ENCODE data around the gene FAM234A. TPM values are rescaled to one million over a fixed set of nuclear protein-coding genes. Genes with fewer than 3 reads are reported as not detected.
"Not testable (repeated sequence)": the region's sequence is repeated elsewhere in the genome, so short reads cannot be mapped to it uniquely, and the experiment has no call there.

The FAM234A gene
- total RNA-seq, 1 donor from 2014 or later: 11.3 TPM

GRCh38 chr16:263944-264343 is 29.3 kb downstream of the FAM234A start:
- TF ChIP-seq, protein P1, sequence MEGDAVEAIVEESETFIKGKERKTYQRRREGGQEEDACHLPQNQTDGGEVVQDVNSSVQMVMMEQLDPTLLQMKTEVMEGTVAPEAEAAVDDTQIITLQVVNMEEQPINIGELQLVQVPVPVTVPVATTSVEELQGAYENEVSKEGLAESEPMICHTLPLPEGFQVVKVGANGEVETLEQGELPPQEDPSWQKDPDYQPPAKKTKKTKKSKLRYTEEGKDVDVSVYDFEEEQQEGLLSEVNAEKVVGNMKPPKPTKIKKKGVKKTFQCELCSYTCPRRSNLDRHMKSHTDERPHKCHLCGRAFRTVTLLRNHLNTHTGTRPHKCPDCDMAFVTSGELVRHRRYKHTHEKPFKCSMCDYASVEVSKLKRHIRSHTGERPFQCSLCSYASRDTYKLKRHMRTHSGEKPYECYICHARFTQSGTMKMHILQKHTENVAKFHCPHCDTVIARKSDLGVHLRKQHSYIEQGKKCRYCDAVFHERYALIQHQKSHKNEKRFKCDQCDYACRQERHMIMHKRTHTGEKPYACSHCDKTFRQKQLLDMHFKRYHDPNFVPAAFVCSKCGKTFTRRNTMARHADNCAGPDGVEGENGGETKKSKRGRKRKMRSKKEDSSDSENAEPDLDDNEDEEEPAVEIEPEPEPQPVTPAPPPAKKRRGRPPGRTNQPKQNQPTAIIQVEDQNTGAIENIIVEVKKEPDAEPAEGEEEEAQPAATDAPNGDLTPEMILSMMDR (IDR thresholded peaks at IDR 0.05; ENCODE audit: insufficient read depth, low read length, severe bottlenecking): no peak
- no peak overlapping the region for H3K4me3 ChIP-seq (ENCODE audit: low read depth, low read length)
- H3K27me3 ChIP-seq (ENCODE audit: control insufficient read depth, insufficient read depth, low read length): no peaks in the 10 kb centered on the region
- H3K36me3 ChIP-seq (ENCODE audit: control insufficient read depth, insufficient read depth, low read length): peaks cover 8% of the 10 kb centered on the region
- DNase-seq (ENCODE audit: low read depth) (no peak), FAIRE-seq (no peak)

GRCh38 chr16:264440-264951 is 29.9 kb downstream of the FAM234A start:
- FAIRE-seq: no peak
- Histone ChIP-seq H3K27me3 (ENCODE audit: control insufficient read depth, insufficient read depth, low read length) (no peaks in the 10 kb centered on the region), H3K36me3 (ENCODE audit: control insufficient read depth, insufficient read depth, low read length) (peaks cover 8% of the 10 kb centered on the region), H3K4me3 (ENCODE audit: low read depth, low read length) (no peak overlapping the region)
- DNase-seq (ENCODE audit: low read depth): no peak
- TF ChIP-seq, protein P1 (IDR thresholded peaks at IDR 0.05; ENCODE audit: insufficient read depth, low read length, severe bottlenecking): no peak

- H3K36me3 ChIP-seq (ENCODE audit: control insufficient read depth, insufficient read depth, low read length): peaks cover 6% of the 10 kb centered on the region
- no peak overlapping the region for H3K4me3 ChIP-seq (ENCODE audit: low read depth, low read length)
- FAIRE-seq (no peak), DNase-seq (ENCODE audit: low read depth) (no peak)
- TF ChIP-seq, protein P1 (IDR thresholded peaks at IDR 0.05; ENCODE audit: insufficient read depth, low read length, severe bottlenecking): no peak
- no peaks in the 10 kb centered on the region for H3K27me3 ChIP-seq (ENCODE audit: control insufficient read depth, insufficient read depth, low read length)
These were observed 30.4 kb downstream of the FAM234A start for GRCh38 chr16:265002-265529.

DNA sequence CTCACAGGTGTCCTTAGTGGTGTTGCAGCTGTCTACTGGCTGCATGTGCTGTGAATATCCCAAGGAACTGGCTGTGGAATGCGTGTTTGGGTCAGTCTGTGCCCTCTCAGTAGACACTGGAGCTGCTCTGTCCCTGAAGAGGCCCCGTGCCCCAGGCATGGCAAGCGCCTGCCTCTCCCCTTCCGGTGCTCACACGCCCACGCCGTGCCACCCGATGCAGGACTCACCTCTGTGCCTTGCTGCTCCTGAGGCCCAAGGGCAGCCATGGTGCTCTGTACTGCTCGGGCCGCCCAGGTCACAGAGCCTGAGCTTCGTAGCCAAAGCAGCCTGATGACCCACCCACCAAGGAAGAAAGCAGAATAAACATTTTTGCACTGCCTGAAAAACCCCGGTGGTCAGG is 31.1 kb downstream of the FAM234A start:
- Histone ChIP-seq H3K36me3 (ENCODE audit: control insufficient read depth, insufficient read depth, low read length) (peaks cover 6% of the 10 kb centered on the region), H3K27me3 (ENCODE audit: control insufficient read depth, insufficient read depth, low read length) (no peaks in the 10 kb centered on the region), H3K4me3 (ENCODE audit: low read depth, low read length) (no peak overlapping the region)
- FAIRE-seq: no peak
- peak; percentile 26 for DNase-seq (ENCODE audit: low read depth)
- TF ChIP-seq, protein P1 (IDR thresholded peaks at IDR 0.05; ENCODE audit: insufficient read depth, low read length, severe bottlenecking): no peak

DNA sequence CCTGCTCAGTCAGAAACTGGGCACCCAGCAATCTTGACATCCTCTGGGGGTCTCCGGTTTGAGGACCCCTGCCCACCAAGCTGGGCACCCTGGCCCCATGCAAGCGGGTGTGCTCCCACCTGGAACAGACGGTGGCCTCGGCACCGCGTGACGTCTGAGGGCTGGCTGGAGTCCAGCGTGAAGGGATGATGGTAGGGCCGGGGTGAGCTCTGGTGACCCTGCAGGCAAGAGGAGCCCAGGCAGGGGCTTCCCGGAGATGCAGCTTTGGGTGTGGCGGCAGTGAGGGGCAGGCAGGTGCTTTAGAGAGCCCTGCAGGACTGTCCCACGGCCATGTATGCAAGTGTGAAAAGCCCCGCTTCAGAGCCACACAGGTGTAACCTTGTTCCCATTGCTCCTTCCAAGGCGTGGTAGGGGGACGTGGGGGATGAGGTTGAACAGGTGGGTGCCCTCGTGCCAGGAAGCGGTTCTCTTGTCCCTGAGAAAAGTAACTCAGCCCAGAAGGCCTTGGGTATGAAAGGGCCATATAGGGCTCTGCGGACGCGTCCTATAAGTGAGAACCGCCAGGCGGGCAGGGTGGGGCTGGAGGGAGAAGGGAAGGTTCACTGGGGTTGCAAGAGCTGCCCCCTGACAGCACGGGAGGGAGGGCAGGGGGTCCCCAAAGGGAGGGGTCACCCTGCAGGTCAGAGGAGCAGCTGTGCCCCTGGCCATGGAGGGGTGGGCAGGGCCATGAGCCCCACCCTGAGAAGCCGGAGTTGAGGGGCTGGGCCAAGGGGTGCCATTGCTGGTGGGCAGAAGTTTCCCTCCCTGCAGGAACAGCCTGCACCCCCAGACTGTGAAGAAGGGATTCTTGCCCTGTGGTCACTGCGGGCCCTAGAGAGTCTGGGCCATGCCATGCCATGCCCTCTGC is 31.9 kb downstream of the FAM234A start:
- Histone ChIP-seq H3K4me3 (ENCODE audit: low read depth, low read length) (no peak overlapping the region), H3K36me3 (ENCODE audit: control insufficient read depth, insufficient read depth, low read length) (peaks cover 3% of the 10 kb centered on the region), H3K27me3 (ENCODE audit: control insufficient read depth, insufficient read depth, low read length) (no peaks in the 10 kb centered on the region)
- TF ChIP-seq, protein P1 (IDR thresholded peaks at IDR 0.05; ENCODE audit: insufficient read depth, low read length, severe bottlenecking): no peak
- no peak for DNase-seq (ENCODE audit: low read depth)
- FAIRE-seq: no peak

- not testable (repeated sequence) for H3K36me3 ChIP-seq (ENCODE audit: control insufficient read depth, insufficient read depth, low read length); H3K27me3 ChIP-seq (ENCODE audit: control insufficient read depth, insufficient read depth, low read length); H3K4me3 ChIP-seq (ENCODE audit: low read depth, low read length); DNase-seq (ENCODE audit: low read depth)
- FAIRE-seq: peak; percentile 100
These were observed 32.9 kb downstream of the FAM234A start for GRCh38 chr16:267562-267961.
